Mammary epithelial cell (primary cell): ENCODE results near the gene OR5AU1.

Experiments used
- EZH2 ChIP-seq: IDR thresholded peaks from 2 replicates; pipeline ENCODE4 v1.6.1; 2012; ENCODE audit warnings: low read length, inconsistent platforms, borderline replicate concordance
- TF ChIP-seq, protein P1 (sequence below), 2 donors: IDR thresholded peaks in 1 of 2; conservative IDR thresholded peaks in 1 of 2; 2 replicates each; pipeline ENCODE4 v1.5.1; 2011 to 2012; ENCODE audit warnings: inconsistent platforms in 2 of 2, low read length in 2 of 2, mild to moderate bottlenecking in 2 of 2, control low read depth in 1 of 2, low read depth in 1 of 2; ENCODE audit not compliant: insufficient read depth in 1 of 2; ENCODE audit errors: extremely low read depth in 1 of 2

- no peak for TF ChIP-seq EZH2
- TF ChIP-seq, protein P1, sequence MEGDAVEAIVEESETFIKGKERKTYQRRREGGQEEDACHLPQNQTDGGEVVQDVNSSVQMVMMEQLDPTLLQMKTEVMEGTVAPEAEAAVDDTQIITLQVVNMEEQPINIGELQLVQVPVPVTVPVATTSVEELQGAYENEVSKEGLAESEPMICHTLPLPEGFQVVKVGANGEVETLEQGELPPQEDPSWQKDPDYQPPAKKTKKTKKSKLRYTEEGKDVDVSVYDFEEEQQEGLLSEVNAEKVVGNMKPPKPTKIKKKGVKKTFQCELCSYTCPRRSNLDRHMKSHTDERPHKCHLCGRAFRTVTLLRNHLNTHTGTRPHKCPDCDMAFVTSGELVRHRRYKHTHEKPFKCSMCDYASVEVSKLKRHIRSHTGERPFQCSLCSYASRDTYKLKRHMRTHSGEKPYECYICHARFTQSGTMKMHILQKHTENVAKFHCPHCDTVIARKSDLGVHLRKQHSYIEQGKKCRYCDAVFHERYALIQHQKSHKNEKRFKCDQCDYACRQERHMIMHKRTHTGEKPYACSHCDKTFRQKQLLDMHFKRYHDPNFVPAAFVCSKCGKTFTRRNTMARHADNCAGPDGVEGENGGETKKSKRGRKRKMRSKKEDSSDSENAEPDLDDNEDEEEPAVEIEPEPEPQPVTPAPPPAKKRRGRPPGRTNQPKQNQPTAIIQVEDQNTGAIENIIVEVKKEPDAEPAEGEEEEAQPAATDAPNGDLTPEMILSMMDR (conservative IDR thresholded peaks at IDR 0.05 in 1 of 2, IDR thresholded peaks at IDR 0.05 in 1 of 2; ENCODE audit: extremely low read depth in 1 of 2, insufficient read depth in 1 of 2, low read depth in 1 of 2, low read length in 2 of 2): no peak
Observed at GRCh38 chr14:21191261-21191808, 35.5 kb upstream of the OR5AU1 start.
